Transverse colon (tissue), 4 donors: ENCODE results near the gene SDK1.

ENCODE experiments used
- CTCF ChIP-seq, 5 experiments: fragments of 200-600 bp in 3 of 5; fragments of 450-650 bp in 2 of 5; sonication (generic) in 3 of 5; IDR thresholded peaks; 1 replicate in 2 of 5; 2 replicates in 3 of 5; pipeline ENCODE4 v1.5.1; 2016 to 2017; ENCODE audit warnings: antibody characterized with exemption in 5 of 5, inconsistent platforms in 3 of 5, mild to moderate bottlenecking in 2 of 5, moderate library complexity in 1 of 5
- EP300 ChIP-seq: sonication (generic); formaldehyde crosslinking; IDR thresholded peaks from one replicate; pipeline ENCODE4 v1.6.1; 2017; ENCODE audit warnings: antibody characterized with exemption, low read depth
- POLR2A ChIP-seq: fragments of 450-650 bp; IDR thresholded peaks from one replicate; pipeline ENCODE4 v1.6.1; 2016; ENCODE audit warnings: antibody characterized with exemption, mild to moderate bottlenecking, moderate library complexity
- POLR2AphosphoS5 ChIP-seq, 3 donors: sonication (generic); formaldehyde crosslinking; IDR thresholded peaks; one replicate each; pipeline ENCODE4 v1.6.1; 2016; ENCODE audit warnings: antibody characterized with exemption in 3 of 3

- no peak for TF ChIP-seq CTCF (IDR thresholded peaks at IDR 0.05)
- TF ChIP-seq POLR2A: no peak
- no peak for TF ChIP-seq POLR2AphosphoS5 (IDR thresholded peaks at IDR 0.05)
- no peak for TF ChIP-seq EP300
These were observed 834.2 kb downstream of the SDK1 start for GRCh38 chr7:4135301-4135700.
